ENCODE measurements around the gene DCLK3. TPM values are rescaled to one million over a fixed set of nuclear protein-coding genes. Genes with fewer than 3 reads are reported as not detected.

Gene DCLK3
- total RNA-seq, 1 donor from 2014 or later, result not detected

GRCh38 chr3:36771931-36772330 is 7.6 kb upstream of the DCLK3 start:
- Mint-ChIP-seq H3K27me3 (ENCODE audit: low read depth, unreplicated experiment) (peaks cover 19% of the 10 kb centered on the region), H3K36me3 (ENCODE audit: low read depth, unreplicated experiment) (no peaks in the 10 kb centered on the region)

GRCh38 chr3:36769926-36770325 is 5.6 kb upstream of the DCLK3 start:
- H3K27me3 Mint-ChIP-seq (ENCODE audit: low read depth, unreplicated experiment), result peaks cover 34% of the 10 kb centered on the region
- peaks cover 2% of the 10 kb centered on the region for H3K9me3 Mint-ChIP-seq (ENCODE audit: unreplicated experiment)
- no peak overlapping the region for H3K4me3 Mint-ChIP-seq (ENCODE audit: unreplicated experiment)
- no peaks in the 10 kb centered on the region for H4K20me1 ChIP-seq (ENCODE audit: insufficient read depth, low read length)
- peaks cover 12% of the 10 kb centered on the region for H3K27me3 ChIP-seq (ENCODE audit: insufficient read depth, low read length)
- no peak overlapping the region for H3K27ac ChIP-seq (ENCODE audit: low read depth, low read length)
- no peak overlapping the region for H3K4me2 ChIP-seq (ENCODE audit: low read length)
- H3K4me3 ChIP-seq (ENCODE audit: insufficient read depth, low read depth, low read length), result no peak overlapping the region
- no peak overlapping the region for H3K27ac Mint-ChIP-seq (ENCODE audit: unreplicated experiment)
- H2AFZ ChIP-seq (ENCODE audit: low read depth, low read length), result no peak overlapping the region
- no peaks in the 10 kb centered on the region for H3K4me1 ChIP-seq (ENCODE audit: insufficient read depth, low read length)
- TF ChIP-seq EZH2 (IDR thresholded peaks at IDR 0.05; ENCODE audit: insufficient read depth, low read length) (no peak), CTCF (IDR thresholded peaks at IDR 0.05; ENCODE audit: insufficient read depth, low read depth, low read length) (no peak)
- H3K9ac ChIP-seq (ENCODE audit: low read length), result no peak overlapping the region
- H3K4me1 Mint-ChIP-seq (ENCODE audit: low read depth, unreplicated experiment), result no peaks in the 10 kb centered on the region
- no peaks in the 10 kb centered on the region for H3K9me3 ChIP-seq (ENCODE audit: insufficient read depth, low read depth, low read length)
- no peaks in the 10 kb centered on the region for H3K36me3 ChIP-seq (ENCODE audit: insufficient read depth, low read length)
- no peak for DNase-seq (ENCODE audit: low read depth)
- H3K36me3 Mint-ChIP-seq (ENCODE audit: low read depth, unreplicated experiment), result no peaks in the 10 kb centered on the region
- no peak for FAIRE-seq
- H3K79me2 ChIP-seq (ENCODE audit: insufficient read depth, low read length), result no peaks in the 10 kb centered on the region

More at GRCh38 chr3:36771931-36772330, 7.6 kb upstream of the DCLK3 start:
- DNase-seq (ENCODE audit: low read depth) (no peak), FAIRE-seq (no peak)
- Histone ChIP-seq H3K36me3 (ENCODE audit: insufficient read depth, low read length) (no peaks in the 10 kb centered on the region), H3K4me3 (ENCODE audit: insufficient read depth, low read depth, low read length) (no peak overlapping the region), H3K79me2 (ENCODE audit: insufficient read depth, low read length) (no peaks in the 10 kb centered on the region), H3K9me3 (ENCODE audit: insufficient read depth, low read depth, low read length) (no peaks in the 10 kb centered on the region), H3K4me1 (ENCODE audit: insufficient read depth, low read length) (no peaks in the 10 kb centered on the region), H3K27ac (ENCODE audit: low read depth, low read length) (no peak overlapping the region), H4K20me1 (ENCODE audit: insufficient read depth, low read length) (no peaks in the 10 kb centered on the region), H3K27me3 (ENCODE audit: insufficient read depth, low read length) (peaks cover 3% of the 10 kb centered on the region), H2AFZ (ENCODE audit: low read depth, low read length) (no peak overlapping the region), H3K4me2 (ENCODE audit: low read length) (no peak overlapping the region), H3K9ac (ENCODE audit: low read length) (no peak overlapping the region)
- H3K4me3 Mint-ChIP-seq (ENCODE audit: unreplicated experiment), result no peak overlapping the region
- peaks cover 2% of the 10 kb centered on the region for H3K4me1 Mint-ChIP-seq (ENCODE audit: low read depth, unreplicated experiment)
- H3K27ac Mint-ChIP-seq (ENCODE audit: unreplicated experiment), result no peak overlapping the region
- H3K9me3 Mint-ChIP-seq (ENCODE audit: unreplicated experiment), result no peaks in the 10 kb centered on the region
- TF ChIP-seq EZH2 (IDR thresholded peaks at IDR 0.05; ENCODE audit: insufficient read depth, low read length), result no peak
- TF ChIP-seq CTCF (IDR thresholded peaks at IDR 0.05; ENCODE audit: insufficient read depth, low read depth, low read length), result no peak

GRCh38 chr3:36765104-36765503 is 751 bp upstream of the DCLK3 start:
- no peak overlapping the region for H2AFZ ChIP-seq (ENCODE audit: low read depth, low read length)
- DNase-seq (ENCODE audit: low read depth), result no peak
- H3K27ac Mint-ChIP-seq (ENCODE audit: unreplicated experiment), result no peak overlapping the region
- no peaks in the 10 kb centered on the region for H4K20me1 ChIP-seq (ENCODE audit: insufficient read depth, low read length)
- FAIRE-seq, result no peak
- peaks cover 41% of the 10 kb centered on the region for H3K27me3 ChIP-seq (ENCODE audit: insufficient read depth, low read length)
- H3K4me3 Mint-ChIP-seq (ENCODE audit: unreplicated experiment), result peak overlapping the region; percentile 64
- H3K4me3 ChIP-seq (ENCODE audit: insufficient read depth, low read depth, low read length), result no peak overlapping the region
- no peaks in the 10 kb centered on the region for H3K4me1 Mint-ChIP-seq (ENCODE audit: low read depth, unreplicated experiment)
- no peak for TF ChIP-seq CTCF (IDR thresholded peaks at IDR 0.05; ENCODE audit: insufficient read depth, low read depth, low read length)
- no peak for TF ChIP-seq EZH2 (IDR thresholded peaks at IDR 0.05; ENCODE audit: insufficient read depth, low read length)
- no peak overlapping the region for H3K9ac ChIP-seq (ENCODE audit: low read length)
- no peaks in the 10 kb centered on the region for H3K36me3 ChIP-seq (ENCODE audit: insufficient read depth, low read length)
- H3K4me2 ChIP-seq (ENCODE audit: low read length), result no peak overlapping the region
- H3K27ac ChIP-seq (ENCODE audit: low read depth, low read length), result no peak overlapping the region
- peaks cover 66% of the 10 kb centered on the region for H3K27me3 Mint-ChIP-seq (ENCODE audit: low read depth, unreplicated experiment)
- H3K9me3 ChIP-seq (ENCODE audit: insufficient read depth, low read depth, low read length), result peaks cover 9% of the 10 kb centered on the region
- peaks cover 9% of the 10 kb centered on the region for H3K9me3 Mint-ChIP-seq (ENCODE audit: unreplicated experiment)
- peaks cover 4% of the 10 kb centered on the region for H3K36me3 Mint-ChIP-seq (ENCODE audit: low read depth, unreplicated experiment)
- H3K4me1 ChIP-seq (ENCODE audit: insufficient read depth, low read length), result peaks cover 3% of the 10 kb centered on the region
- H3K79me2 ChIP-seq (ENCODE audit: insufficient read depth, low read length), result no peaks in the 10 kb centered on the region
